Skeletal muscle tissue (tissue), 4 donors: Measurements from ENCODE around the gene ZBED3. TPM values are rescaled to one million over a fixed set of nuclear protein-coding genes. Genes with fewer than 3 reads are reported as not detected.
"Not testable (repeated sequence)": the region's sequence is repeated elsewhere in the genome, so short reads cannot be mapped to it uniquely, and the experiment has no call there.

Experiments
- H3K27ac ChIP-seq: one replicate; pipeline ENCODE4 v1.7.0; 2013; ENCODE audit warnings: mild to moderate bottlenecking, low read depth, low read length, inconsistent platforms
- H3K27me3 ChIP-seq, 3 donors: one replicate each; pipeline ENCODE4 v1.7.0; 2013; ENCODE audit warnings: low read length in 3 of 3; ENCODE audit not compliant: control insufficient read depth in 3 of 3, insufficient read depth in 3 of 3
- H3K36me3 ChIP-seq, 3 donors: one replicate each; pipeline ENCODE4 v1.7.0; 2013; ENCODE audit warnings: low read length in 3 of 3; ENCODE audit not compliant: control insufficient read depth in 3 of 3, insufficient read depth in 3 of 3
- H3K4me1 ChIP-seq, 3 donors: one replicate each; pipeline ENCODE4 v1.7.0; 2013; ENCODE audit warnings: low read length in 3 of 3, mild to moderate bottlenecking in 3 of 3; ENCODE audit not compliant: control insufficient read depth in 3 of 3, insufficient read depth in 3 of 3
- H3K4me3 ChIP-seq, 3 donors: one replicate each; pipeline ENCODE4 v1.7.0; 2013; ENCODE audit warnings: low read length in 3 of 3
- H3K9ac ChIP-seq, 3 donors: one replicate each; pipeline ENCODE4 v1.7.0; 2013; ENCODE audit warnings: low read length in 3 of 3, mild to moderate bottlenecking in 3 of 3, moderate library complexity in 2 of 3, low read depth in 1 of 3
- H3K9me3 ChIP-seq, 3 donors: one replicate each; pipeline ENCODE4 v1.7.0; 2013; ENCODE audit warnings: low read length in 3 of 3; ENCODE audit not compliant: control insufficient read depth in 3 of 3
- total RNA-seq: library from RNA; depleted of rRNA; stranded (reverse); fragments of >200 nt; gene quantifications from one replicate; pipeline ENCODE4 v1.2.3, GENCODE V29; 2014
- donor health status: Osteomylitis.

The ZBED3 gene
- total RNA-seq, 1 donor from 2014 or later, result 0.52 TPM

DNA sequence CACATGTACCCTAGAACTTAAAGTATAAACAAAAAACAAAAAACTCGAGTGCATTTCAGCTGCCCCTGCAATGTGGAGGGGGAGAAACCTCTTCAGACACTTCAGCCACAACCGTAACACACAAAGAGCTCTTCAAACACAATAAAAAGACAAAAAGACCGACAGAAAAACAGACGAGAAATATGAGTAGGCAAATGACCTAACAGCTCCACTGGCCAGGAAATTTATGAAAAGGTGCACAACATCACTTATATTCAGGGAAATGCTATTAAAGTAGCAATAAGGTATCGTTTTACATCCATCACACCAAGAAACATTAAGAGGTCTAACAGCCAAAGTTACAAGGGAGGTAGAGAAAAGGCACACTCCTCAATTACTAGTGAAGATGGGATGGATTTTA is 6.2 kb downstream of the ZBED3 start:
- H3K9ac ChIP-seq, result no peak overlapping the region
- H3K9me3 ChIP-seq, result no peaks in the 10 kb centered on the region
- H3K27me3 ChIP-seq, result no peaks in the 10 kb centered on the region
- no peak overlapping the region for H3K27ac ChIP-seq
- H3K36me3 ChIP-seq, result peaks cover 2 to 8% (median 3%) of the 10 kb centered on the region in 3 donors
- H3K4me3 ChIP-seq, result no peak overlapping the region
- peaks cover 2 to 6% (median 5%) of the 10 kb centered on the region in 3 donors for H3K4me1 ChIP-seq

DNA sequence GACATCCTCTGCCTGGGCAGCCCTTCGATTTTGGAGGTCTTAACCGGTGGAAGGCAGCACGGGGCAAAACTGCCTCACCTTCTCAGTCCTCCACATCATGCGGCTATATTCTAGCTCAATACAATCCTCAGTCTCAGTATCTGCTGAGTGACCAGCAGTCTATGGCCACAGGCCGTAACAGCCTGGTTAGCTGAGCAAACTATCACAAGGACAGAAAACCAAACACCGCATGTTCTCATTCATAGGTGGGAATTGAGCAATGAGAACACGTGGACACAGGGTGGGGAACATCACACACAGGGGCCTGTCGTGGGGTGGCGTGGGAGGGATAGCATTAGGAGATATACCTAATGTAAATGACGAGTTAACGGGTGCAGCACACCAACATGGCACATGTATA is 6.6 kb downstream of the ZBED3 start:
- not testable (repeated sequence) for H3K27ac ChIP-seq, H3K27me3 ChIP-seq, H3K9me3 ChIP-seq, H3K4me1 ChIP-seq, H3K9ac ChIP-seq, H3K36me3 ChIP-seq, H3K4me3 ChIP-seq

GRCh38 chr5:77077829-77078176 is 9.3 kb downstream of the ZBED3 start:
- peak overlapping the region in 1 of 3 donors; percentile 30 for H3K9ac ChIP-seq
- peak overlapping the region; percentile 46 to 72 (median 66) for H3K4me3 ChIP-seq
- H3K4me1 ChIP-seq, result peaks cover 0 to 6% (median 5%) of the 10 kb centered on the region in 3 donors
- H3K9me3 ChIP-seq, result no peaks in the 10 kb centered on the region
- H3K36me3 ChIP-seq, result peaks cover 0 to 8% (median 0%) of the 10 kb centered on the region in 3 donors
- no peaks in the 10 kb centered on the region for H3K27me3 ChIP-seq
- H3K27ac ChIP-seq, result no peak overlapping the region

DNA sequence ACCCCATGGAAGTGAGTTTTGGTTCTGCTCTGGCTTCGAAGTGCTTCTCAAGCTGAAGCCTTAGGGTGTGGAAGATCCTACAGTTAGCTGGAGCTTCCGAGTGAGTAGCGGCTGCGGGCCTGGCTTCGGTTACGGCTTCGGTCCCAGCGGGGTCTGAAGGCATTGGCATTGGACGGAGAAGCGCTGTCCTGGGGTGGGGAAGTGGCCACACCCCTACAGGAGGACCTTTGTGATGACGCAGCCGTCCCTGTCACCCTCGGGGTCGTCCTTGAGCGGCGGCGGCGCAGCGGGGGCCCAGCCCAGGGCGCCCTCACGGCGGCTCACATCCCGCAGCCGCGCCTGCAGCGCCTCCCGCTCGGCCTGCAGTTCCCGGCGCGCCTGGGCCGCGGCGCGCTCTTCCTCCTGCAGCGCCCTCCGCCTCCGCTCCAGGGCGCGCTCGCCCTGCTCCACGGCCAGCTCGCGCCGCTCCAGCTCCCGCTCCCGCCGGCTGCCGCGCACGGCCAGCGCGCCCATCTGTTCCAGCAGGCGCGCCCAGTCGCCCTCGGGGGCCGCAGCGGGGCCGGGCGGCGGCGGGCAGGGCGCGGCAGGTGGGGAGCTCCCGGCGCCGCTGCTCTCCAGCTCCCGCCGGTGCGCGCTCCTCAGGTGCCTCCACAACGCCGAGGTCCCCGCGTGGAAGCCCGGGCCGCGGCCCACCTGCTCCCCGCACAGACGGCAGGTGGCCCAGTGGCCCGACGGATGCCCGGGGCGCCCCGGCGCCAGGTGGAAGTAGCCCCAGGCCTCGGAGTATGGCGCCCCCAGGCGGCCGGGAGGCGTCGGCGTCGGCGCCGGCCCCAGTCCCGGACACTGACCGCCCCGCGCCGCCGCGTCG is 9.9 kb downstream of the ZBED3 start:
- H3K9ac ChIP-seq, result peak overlapping the region in 2 of 3 donors; percentile 38 to 70
- H3K4me1 ChIP-seq, result peaks cover 0 to 6% (median 5%) of the 10 kb centered on the region in 3 donors
- H3K36me3 ChIP-seq, result peaks cover 0 to 3% (median 0%) of the 10 kb centered on the region in 3 donors
- peak overlapping the region; percentile 66 to 72 (median 69) for H3K4me3 ChIP-seq
- no peak overlapping the region for H3K27ac ChIP-seq
- H3K27me3 ChIP-seq, result no peaks in the 10 kb centered on the region
- H3K9me3 ChIP-seq, result no peaks in the 10 kb centered on the region

DNA sequence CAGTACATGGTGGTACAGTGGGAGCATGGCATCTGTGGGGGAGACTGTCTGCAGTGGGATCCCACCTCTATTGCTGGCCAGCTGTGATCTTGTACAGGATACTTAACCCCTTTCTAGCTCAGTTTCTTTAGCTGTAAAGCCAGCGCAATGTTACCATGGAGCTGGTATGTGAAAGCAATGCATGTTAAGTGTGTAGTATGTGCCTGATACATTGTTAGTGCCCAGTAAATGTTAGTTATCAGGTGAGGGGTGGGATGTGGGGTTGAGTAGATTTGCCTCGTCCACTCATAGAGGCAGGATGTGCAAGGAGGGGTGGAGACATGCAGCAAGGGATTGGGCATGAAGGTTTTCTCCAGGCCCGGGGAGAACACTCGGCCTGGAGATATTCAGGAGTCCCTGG is 12.3 kb downstream of the ZBED3 start:
- Histone ChIP-seq H3K4me3 (no peak overlapping the region), H3K9ac (no peak overlapping the region), H3K36me3 (no peaks in the 10 kb centered on the region), H3K27me3 (no peaks in the 10 kb centered on the region), H3K27ac (no peak overlapping the region), H3K9me3 (no peaks in the 10 kb centered on the region), H3K4me1 (peaks cover 0 to 6% (median 5%) of the 10 kb centered on the region in 3 donors)

- H3K9me3 ChIP-seq, result no peaks in the 10 kb centered on the region
These were observed 13.4 kb downstream of the ZBED3 start for GRCh38 chr5:77073667-77074066.

GRCh38 chr5:77066823-77067442 is 20.2 kb downstream of the ZBED3 start:
- H3K9me3 ChIP-seq, result no peaks in the 10 kb centered on the region
- no peaks in the 10 kb centered on the region for H3K27me3 ChIP-seq
- no peak overlapping the region for H3K9ac ChIP-seq
- no peak overlapping the region for H3K27ac ChIP-seq
- H3K4me3 ChIP-seq, result no peak overlapping the region
- peaks cover 3 to 21% (median 12%) of the 10 kb centered on the region in 3 donors for H3K36me3 ChIP-seq
- peaks cover 0 to 8% (median 0%) of the 10 kb centered on the region in 3 donors for H3K4me1 ChIP-seq

More at GRCh38 chr5:77073667-77074066, 13.4 kb downstream of the ZBED3 start:
- no peak overlapping the region for H3K9ac ChIP-seq
- no peak overlapping the region for H3K27ac ChIP-seq
- peaks cover 0 to 6% (median 5%) of the 10 kb centered on the region in 3 donors for H3K4me1 ChIP-seq
- H3K36me3 ChIP-seq, result no peaks in the 10 kb centered on the region
- H3K27me3 ChIP-seq, result no peaks in the 10 kb centered on the region
- no peak overlapping the region for H3K4me3 ChIP-seq

DNA sequence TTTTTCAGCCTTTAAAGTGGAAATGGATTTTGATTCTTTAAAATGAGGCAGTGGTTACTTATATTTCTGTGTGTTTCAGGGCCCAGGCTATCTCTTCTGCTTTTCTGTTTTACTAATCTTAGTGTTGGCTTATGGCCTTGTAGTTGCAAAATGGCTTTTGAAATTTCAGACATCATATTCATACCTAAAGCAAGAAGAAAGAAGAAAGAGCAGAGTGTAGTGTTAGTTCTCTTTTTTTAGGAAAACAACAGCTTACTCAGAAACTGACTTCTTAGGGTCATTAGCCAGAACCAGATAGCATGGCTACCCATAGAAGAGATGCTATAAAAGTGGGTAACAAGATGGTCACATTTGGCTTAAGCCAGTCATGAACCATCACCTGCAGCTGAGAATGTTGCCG is 20.9 kb downstream of the ZBED3 start:
- Histone ChIP-seq H3K9ac (no peak overlapping the region), H3K27ac (no peak overlapping the region), H3K4me1 (peaks cover 0 to 8% (median 0%) of the 10 kb centered on the region in 3 donors), H3K27me3 (no peaks in the 10 kb centered on the region), H3K4me3 (no peak overlapping the region), H3K9me3 (no peaks in the 10 kb centered on the region), H3K36me3 (peaks cover 6 to 25% (median 20%) of the 10 kb centered on the region in 3 donors)

- Histone ChIP-seq H3K9me3 (no peaks in the 10 kb centered on the region), H3K36me3 (peaks cover 6 to 33% (median 25%) of the 10 kb centered on the region in 3 donors), H3K27ac (no peak overlapping the region)
These were observed 21.8 kb downstream of the ZBED3 start for GRCh38 chr5:77065256-77065655.

GRCh38 chr5:77064040-77064439 is 23.0 kb downstream of the ZBED3 start:
- Histone ChIP-seq H3K36me3 (peaks cover 6 to 42% (median 35%) of the 10 kb centered on the region in 3 donors), H3K27me3 (no peaks in the 10 kb centered on the region), H3K27ac (no peak overlapping the region), H3K9ac (no peak overlapping the region), H3K4me1 (peaks cover 0 to 8% (median 0%) of the 10 kb centered on the region in 3 donors), H3K9me3 (no peaks in the 10 kb centered on the region), H3K4me3 (no peak overlapping the region)

More at GRCh38 chr5:77065256-77065655, 21.8 kb downstream of the ZBED3 start:
- peaks cover 0 to 8% (median 0%) of the 10 kb centered on the region in 3 donors for H3K4me1 ChIP-seq
- H3K4me3 ChIP-seq, result no peak overlapping the region
- no peak overlapping the region for H3K9ac ChIP-seq
- H3K27me3 ChIP-seq, result no peaks in the 10 kb centered on the region
